OCI-M2 (cell line): ENCODE results near the gene LGI4.
"Not testable (repeated sequence)": the region's sequence is repeated elsewhere in the genome, so short reads cannot be mapped to it uniquely, and the experiment has no call there.

Source experiments
- DNase-seq: peaks from one replicate; lab custom pipeline; 2025; ENCODE audit not compliant: unreplicated experiment; lab: John Stamatoyannopoulos, UW

Gene LGI4

DNA sequence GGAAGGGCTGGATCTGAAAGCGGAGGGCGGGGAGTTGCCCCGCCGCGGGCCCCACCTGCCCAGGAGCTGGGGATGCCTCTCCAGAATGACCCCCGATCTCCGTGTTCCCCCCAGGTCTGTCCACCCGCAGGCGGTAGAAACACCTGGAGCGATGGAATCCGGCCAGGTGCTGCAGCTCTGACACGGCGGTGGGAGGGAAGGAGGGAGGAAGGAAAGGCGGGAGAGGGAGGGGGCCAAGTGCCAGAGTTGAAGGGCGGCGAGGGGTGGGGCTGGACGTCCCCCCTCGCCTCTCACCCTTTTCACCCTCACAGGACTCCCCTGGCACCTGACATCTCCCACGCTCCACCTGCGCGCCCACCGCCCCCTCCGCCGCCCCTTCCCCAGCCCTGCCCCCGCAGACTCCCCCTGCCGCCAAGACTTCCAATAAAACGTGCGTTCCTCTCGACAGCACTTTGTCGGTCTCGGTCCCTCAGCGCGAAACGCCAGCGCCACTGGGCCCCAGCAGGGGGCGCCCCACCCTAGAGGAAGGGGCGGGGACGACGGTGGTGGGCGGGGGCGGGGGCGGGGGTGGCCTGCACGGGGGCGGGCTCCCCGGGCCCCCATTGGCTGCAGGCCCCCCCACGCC is 7.9 kb upstream of the LGI4 start:
- DNase-seq = no peak

GRCh38 chr19:35141837-35142605 is 7.2 kb upstream of the LGI4 start:
- no peak for DNase-seq

GRCh38 chr19:35140962-35141836 is 6.3 kb upstream of the LGI4 start:
- DNase-seq = no peak

DNA sequence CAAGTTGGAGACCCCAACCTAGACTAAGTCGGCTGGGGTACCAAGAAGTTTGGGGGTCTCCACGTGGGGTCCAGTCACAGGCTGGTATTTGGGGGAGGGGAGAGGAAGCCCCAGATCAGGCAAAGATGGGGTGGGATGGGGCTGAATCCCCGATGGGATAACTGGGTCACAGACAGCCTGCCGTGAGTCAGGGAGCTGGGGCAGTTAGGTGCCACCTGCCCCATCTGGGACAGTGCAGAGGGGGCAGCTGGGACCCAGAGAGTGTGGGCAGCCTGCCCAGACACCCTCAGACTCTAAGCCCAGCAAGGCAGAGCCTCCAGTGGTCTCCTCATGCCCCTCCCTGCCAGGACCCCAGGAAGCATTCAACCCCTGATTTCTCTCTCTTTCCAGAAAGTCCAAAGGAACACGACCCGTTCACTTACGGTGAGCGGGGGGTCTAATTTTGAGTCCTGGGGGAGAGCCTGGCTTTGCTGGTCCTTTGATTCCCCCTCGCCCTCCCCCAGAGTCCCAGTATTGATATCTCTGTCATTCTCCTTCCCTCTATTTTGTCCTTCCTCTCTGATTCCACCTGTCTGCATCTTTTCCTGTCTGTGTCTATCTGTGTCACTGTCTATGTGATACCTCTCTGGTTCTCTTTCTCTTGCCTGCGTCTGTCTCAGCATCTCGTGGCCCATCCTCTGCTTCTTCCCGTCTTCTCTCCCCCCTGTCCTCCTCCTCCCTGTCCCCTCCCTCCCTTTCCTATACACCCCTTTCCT is 5.5 kb upstream of the LGI4 start:
- no peak for DNase-seq

GRCh38 chr19:35138305-35138892 is 3.5 kb upstream of the LGI4 start, which contains the start of gene FXYD1:
Gene FXYD1, plus strand, starts transcription at chr19:35138824. Its CDS starts 1,256 bp downstream, at chr19:35140080.
- DNase-seq = no peak

DNA sequence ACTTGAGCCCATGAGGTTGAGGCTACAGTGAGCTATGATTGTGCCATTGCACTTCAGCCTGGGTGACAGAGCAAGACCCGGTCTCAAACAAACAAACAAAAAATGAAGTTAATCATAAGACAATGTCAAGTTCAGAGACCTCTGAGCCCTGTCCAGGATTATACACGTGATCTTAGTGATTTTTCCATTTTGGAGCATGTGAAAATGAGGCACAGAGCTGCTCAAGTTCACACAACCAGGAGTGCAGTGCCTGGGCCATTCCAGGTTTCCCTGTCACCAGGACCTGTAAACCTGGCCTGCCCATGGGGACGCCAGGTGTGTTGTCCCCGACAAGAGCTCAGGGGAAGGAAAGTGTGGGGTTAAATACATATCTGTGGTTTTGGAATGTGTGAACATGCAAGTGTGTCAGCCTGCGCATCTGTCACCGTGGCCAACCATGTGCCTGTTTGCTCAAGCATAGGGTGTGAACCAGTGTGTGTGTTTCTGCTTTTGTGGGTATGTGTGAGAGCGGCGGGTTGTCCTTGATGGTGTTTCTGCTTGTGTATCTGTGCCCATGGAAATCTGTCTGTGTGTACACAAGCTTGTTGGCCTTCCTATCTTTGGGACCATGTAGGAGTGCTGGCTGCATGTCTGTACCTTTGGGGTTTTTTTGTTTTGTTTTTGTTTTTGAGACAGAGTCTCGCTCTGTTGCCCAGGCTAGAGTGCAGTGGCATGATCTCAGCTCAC is 2.3 kb upstream of the LGI4 start:
- DNase-seq = no peak

- no peak for DNase-seq
These were observed 1.4 kb upstream of the LGI4 start for GRCh38 chr19:35136231-35136630.

- DNase-seq = peak; percentile 93
These were observed 590 bp upstream of the LGI4 start for GRCh38 chr19:35135389-35135909.

- DNase-seq = no peak
These were observed 1.0 kb downstream of the LGI4 start for GRCh38 chr19:35133826-35134225.

DNA sequence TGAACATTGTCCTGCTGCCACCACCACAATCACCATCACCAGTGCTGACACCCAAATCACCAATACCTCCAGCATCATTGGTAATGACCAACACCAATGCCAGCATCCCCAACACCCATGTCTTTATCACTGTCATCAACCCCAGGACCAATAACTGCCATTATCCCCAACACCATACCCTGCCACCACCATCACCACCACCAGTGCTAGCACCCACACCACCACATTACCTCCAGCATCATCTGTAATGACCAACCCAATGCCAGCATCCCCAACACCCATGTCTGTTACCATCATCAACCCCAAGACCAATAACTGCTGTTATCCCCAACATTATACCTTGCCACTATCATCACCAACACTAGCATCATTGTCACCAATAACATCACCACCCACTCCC is 2.6 kb downstream of the LGI4 start:
- no peak for DNase-seq

DNA sequence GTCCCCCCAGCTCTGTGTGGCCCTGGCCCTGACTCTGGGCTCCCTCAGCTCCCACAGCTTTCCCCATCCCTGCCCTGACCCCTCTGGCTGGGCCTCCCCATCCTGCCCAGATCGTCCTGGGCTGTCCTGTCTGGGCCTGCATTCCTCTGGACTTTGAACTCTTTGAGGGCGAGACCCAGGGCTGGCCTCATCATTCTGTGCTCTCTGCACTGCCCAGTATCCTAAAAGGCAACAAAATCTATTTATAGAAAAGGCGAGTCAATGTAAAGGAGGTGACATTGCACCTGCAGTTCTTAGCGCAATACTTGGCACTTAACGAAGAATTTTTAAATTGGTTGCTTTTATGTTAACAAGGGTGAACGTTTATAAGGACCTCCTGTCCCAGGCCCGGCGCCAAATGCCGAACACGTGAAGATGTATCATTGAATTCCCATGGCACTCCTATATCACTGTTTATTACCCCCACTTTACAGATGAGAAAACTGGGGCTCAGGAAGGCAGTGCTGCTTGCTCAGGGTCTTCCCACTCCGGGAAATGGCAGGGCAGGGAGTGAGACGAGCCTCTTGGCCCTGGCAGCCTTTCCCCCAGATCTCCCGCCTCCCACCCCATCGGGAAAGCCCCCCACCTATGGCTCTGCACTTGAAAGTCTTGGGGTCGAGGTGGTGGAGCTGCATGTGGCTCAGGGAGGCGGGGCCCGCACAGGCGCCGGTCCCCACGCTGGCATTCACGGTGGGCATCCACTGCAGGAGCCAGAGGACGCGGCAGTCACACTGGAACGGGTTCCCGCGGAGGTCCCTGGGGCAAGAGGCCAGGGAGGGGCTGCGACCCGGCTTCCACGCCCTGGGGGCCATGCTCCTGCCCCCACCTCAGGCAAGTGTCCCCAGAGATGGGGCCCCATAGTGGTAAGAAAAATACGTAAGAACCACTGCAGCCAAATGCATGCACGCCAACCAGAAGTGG is 3.8 kb downstream of the LGI4 start:
- DNase-seq = no peak

- DNase-seq = not testable (repeated sequence)
These were observed 5.1 kb downstream of the LGI4 start for GRCh38 chr19:35129724-35130274.

DNA sequence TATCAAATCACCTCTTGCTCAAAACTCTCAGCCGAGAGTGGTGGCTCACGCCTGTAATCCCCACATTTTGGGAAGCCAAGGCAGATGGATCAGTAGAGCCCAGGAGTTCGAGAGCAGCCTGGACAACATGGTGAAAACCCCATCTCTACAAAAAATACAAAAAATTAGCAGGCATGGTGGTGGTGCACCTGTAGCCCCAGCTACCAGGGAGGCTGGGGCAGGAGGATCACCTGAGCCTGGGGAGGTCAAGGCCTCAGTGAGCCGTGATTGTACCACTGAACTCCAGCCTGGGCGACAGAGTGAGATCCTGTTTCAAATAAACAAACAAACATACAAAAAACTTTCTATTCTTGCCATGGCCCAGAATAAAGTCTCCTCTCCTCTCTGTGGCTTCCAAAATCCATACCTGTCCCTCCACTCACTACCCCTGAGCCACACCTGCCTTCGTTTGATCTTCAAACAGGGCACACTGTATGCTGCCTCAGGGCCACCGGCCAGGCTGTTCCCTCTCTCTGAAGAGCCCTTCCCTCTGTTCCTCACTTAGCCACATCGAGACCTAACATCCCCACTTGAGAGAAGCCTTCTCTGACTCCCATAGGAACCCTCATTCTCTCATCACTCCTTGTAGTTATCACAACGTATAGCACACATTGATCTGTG is 6.3 kb downstream of the LGI4 start:
- no peak for DNase-seq

DNA sequence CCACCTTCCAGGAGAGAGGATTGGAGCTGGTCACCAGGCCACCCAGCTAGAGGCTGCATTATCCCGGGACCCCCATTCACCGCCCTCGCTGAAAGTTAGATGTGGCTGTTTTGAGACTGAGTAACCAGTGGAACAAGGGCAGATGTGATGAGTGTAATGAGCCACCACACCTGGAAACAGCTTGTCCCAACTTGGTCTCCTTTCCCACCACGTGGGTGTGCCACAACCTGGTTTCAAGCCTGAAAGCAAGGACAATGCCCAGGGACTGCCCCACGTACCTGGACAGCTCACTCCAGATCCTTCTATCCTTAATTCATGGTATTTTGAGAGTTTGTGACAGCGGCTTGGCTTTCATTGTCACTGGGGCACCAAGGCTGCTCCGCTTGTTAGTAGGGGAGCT is 7.0 kb downstream of the LGI4 start:
- no peak for DNase-seq

DNA sequence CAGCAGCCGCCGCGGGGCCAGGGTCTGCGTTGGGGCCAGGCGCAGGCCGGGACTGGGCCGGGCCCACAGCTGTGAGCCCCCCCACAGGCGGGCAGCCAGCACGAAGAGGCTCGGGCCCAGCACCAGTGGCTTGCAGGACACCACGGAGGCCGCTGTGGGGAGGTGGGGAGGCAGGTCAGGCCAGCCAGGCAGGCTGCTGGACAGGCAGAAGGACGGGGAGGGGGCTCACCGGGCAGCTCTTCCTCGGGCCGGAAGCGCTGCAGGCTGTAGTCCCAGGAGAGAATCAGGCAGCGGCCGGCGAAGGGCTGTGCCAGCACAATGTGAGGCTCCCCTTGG is 8.3 kb downstream of the LGI4 start:
- no peak for DNase-seq

DNA sequence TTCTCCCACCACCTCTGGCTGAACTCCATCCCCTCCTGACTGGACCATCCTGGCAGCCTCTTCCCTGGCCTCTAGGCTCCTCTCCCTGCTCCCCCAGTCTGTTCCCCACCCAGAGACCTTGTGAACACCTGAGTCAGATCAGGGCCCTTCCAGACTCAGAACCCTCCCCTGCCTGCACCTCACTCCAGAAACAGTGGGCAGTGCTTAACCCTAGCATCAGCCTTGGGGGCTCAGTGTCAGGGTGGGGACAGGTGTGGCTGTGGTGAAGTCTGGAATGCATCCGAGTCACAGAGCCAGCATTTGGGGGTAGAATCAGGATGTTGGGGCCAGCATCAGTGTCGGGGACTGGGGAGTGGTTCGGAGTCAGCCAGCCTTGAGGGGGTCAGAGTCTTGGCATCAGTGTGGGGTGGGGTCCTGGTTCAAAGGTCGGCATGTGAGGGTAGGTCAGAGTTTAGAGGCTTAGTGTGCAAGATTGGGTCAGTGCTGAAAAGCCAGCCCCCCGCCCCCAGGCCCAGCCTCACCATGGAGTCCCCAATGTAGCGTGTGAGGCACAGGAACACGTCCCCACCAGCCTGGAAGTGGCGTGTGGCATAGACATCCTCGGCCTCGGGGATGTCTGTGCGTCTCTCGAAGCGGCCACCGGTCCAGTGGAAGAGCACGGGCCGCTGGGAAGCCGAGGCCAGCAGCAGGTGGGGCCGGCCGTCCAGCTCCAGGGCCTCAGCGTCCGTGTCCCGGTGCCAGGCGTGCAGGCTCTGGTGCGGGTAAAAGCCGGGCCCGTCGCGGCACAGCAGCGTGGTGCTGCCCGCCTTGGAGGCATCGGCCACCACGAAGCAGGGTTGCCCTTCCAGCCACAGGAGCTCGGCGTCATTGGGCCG is 8.9 kb downstream of the LGI4 start:
- no peak for DNase-seq

GRCh38 chr19:35125270-35125717 is 9.6 kb downstream of the LGI4 start:
- no peak for DNase-seq
